Activated gamma-delta T cell treated with anti-CD3 and anti-CD28 coated beads, Interleukin-2, amount 50 U/mL, for 16 hours (primary cell): ENCODE data around the gene PALB2.
A peak's percentile ranks its signal among the peaks of the same experiment; 100 is the strongest.

Experiments used
- DNase-seq: peaks from one replicate; pipeline ENCODE4 v3.0.0-alpha.2; 2020; ENCODE audit warnings: low read depth

PALB2 gene

GRCh38 chr16:23580391-23580790 is 60.7 kb downstream of the PALB2 start:
- DNase-seq, result no peak

GRCh38 chr16:23579371-23579770 is 61.7 kb downstream of the PALB2 start:
- DNase-seq, result no peak

GRCh38 chr16:23578101-23578830 is 62.8 kb downstream of the PALB2 start:
- no peak for DNase-seq

- no peak for DNase-seq
These were observed 63.6 kb downstream of the PALB2 start for GRCh38 chr16:23577493-23577892.

- DNase-seq, result no peak
These were observed 65.3 kb downstream of the PALB2 start for GRCh38 chr16:23575834-23576233.

- no peak for DNase-seq
These were observed 67.3 kb downstream of the PALB2 start for GRCh38 chr16:23573817-23574216.

GRCh38 chr16:23572394-23572793 is 68.7 kb downstream of the PALB2 start:
- no peak for DNase-seq

GRCh38 chr16:23571895-23572294 is 69.2 kb downstream of the PALB2 start:
- DNase-seq, result no peak

- DNase-seq, result no peak
These were observed 70.0 kb downstream of the PALB2 start for GRCh38 chr16:23570992-23571632.

GRCh38 chr16:23567602-23568001 is 73.5 kb downstream of the PALB2 start:
- DNase-seq, result no peak

GRCh38 chr16:23566724-23567123 is 74.4 kb downstream of the PALB2 start:
- DNase-seq, result no peak

- DNase-seq, result no peak
These were observed 76.3 kb downstream of the PALB2 start for GRCh38 chr16:23564575-23565363.

GRCh38 chr16:23563186-23563585 is 77.9 kb downstream of the PALB2 start:
- no peak for DNase-seq

- DNase-seq, result no peak
These were observed 78.6 kb downstream of the PALB2 start for GRCh38 chr16:23562505-23562904.

- DNase-seq, result no peak
These were observed 79.5 kb downstream of the PALB2 start for GRCh38 chr16:23561586-23561985.

- DNase-seq, result peak; percentile 17
These were observed 83.1 kb downstream of the PALB2 start for GRCh38 chr16:23557779-23558702.

- peak; percentile 98 for DNase-seq
These were observed 84.0 kb downstream of the PALB2 start, which contains the start of the genes EARS2 and UBFD1 for GRCh38 chr16:23556881-23557778. TSS of gene EARS2 (minus strand) at chr16:23557350. CDS start at chr16:23557343, 7 bp downstream. TSS of gene UBFD1 (plus strand) at chr16:23557727. CDS start at chr16:23557743, 16 bp downstream.

- no peak for DNase-seq
These were observed 86.6 kb downstream of the PALB2 start for GRCh38 chr16:23554536-23554935.
